GM23248 (cell line): ENCODE results near the gene YARS2. TPM values are rescaled to one million over a fixed set of nuclear protein-coding genes. Genes with fewer than 3 reads are reported as not detected.

Experiments used
- DNase-seq: peaks from one replicate; pipeline ENCODE4 v3.0.0-alpha.2; 2015
- H2AFZ ChIP-seq: fragments of 200-600 bp; sonication (generic); 2 replicates; pipeline ENCODE4 v1.6.1; 2016; ENCODE audit warnings: antibody characterized with exemption
- H3F3A ChIP-seq: fragments of 200-600 bp; sonication (generic); 2 replicates; pipeline ENCODE4 v1.6.1; 2016; ENCODE audit warnings: mild to moderate bottlenecking, antibody characterized with exemption, mixed run types; ENCODE audit not compliant: insufficient read depth
- H3K27ac ChIP-seq: fragments of 200-600 bp; sonication (generic); 2 replicates; pipeline ENCODE4 v1.5.1; 2016; ENCODE audit warnings: mild to moderate bottlenecking
- H3K27me3 ChIP-seq: fragments of 200-600 bp; sonication (generic); replicated peaks from 2 replicates; pipeline ENCODE4 v1.6.1; 2016; ENCODE audit warnings: mild to moderate bottlenecking; ENCODE audit not compliant: insufficient read depth
- H3K36me3 ChIP-seq: fragments of 200-600 bp; sonication (generic); 2 replicates; pipeline ENCODE4 v1.6.1; 2016; ENCODE audit warnings: low read depth, mild to moderate bottlenecking
- H3K4me1 ChIP-seq: fragments of 200-600 bp; sonication (generic); 2 replicates; pipeline ENCODE4 v1.6.1; 2016; ENCODE audit warnings: mild to moderate bottlenecking; ENCODE audit not compliant: insufficient read depth
- H3K4me2 ChIP-seq: fragments of 200-600 bp; sonication (generic); one replicate; pipeline ENCODE4 v1.6.1; 2016; ENCODE audit warnings: mild to moderate bottlenecking; ENCODE audit not compliant: unreplicated experiment
- H3K4me3 ChIP-seq: fragments of 200-600 bp; sonication (generic); 2 replicates; pipeline ENCODE4 v1.5.1; 2016; ENCODE audit warnings: mild to moderate bottlenecking
- H3K79me2 ChIP-seq: fragments of 200-600 bp; sonication (generic); 2 replicates; pipeline ENCODE4 v1.6.1; 2016; ENCODE audit warnings: mild to moderate bottlenecking; ENCODE audit not compliant: insufficient read depth
- H3K9ac ChIP-seq: fragments of 200-600 bp; sonication (generic); 2 replicates; pipeline ENCODE4 v1.6.1; 2016; ENCODE audit warnings: mild to moderate bottlenecking
- H3K9me2 ChIP-seq: fragments of 200-600 bp; sonication (generic); 2 replicates; pipeline ENCODE4 v1.6.1; 2016; ENCODE audit warnings: mixed run types, mild to moderate bottlenecking, moderate library complexity; ENCODE audit not compliant: insufficient read depth
- H3K9me3 ChIP-seq: fragments of 200-600 bp; sonication (generic); one replicate; pipeline ENCODE4 v1.6.1; 2017; ENCODE audit warnings: low read depth
- H4K20me1 ChIP-seq: fragments of 200-600 bp; sonication (generic); 2 replicates; pipeline ENCODE4 v1.6.0; 2016; ENCODE audit not compliant: insufficient read depth
- EZH2 ChIP-seq: fragments of 200-600 bp; sonication (generic); IDR thresholded peaks from 2 replicates; pipeline ENCODE4 v1.6.1; 2018; ENCODE audit warnings: antibody characterized with exemption, mild to moderate bottlenecking; ENCODE audit not compliant: insufficient read depth, poor library complexity, severe bottlenecking
- EZH2phosphoT487 ChIP-seq: fragments of 200-600 bp; sonication (generic); IDR thresholded peaks from 2 replicates; pipeline ENCODE4 v1.6.1; 2018; ENCODE audit warnings: antibody characterized with exemption, moderate library complexity, mild to moderate bottlenecking, low read depth; ENCODE audit not compliant: insufficient read depth
- WGBS, 2 experiments: methylation state at CpG; one replicate each; pipeline ENCODE4 v1.1.6; 2015 to 2017; ENCODE audit warnings: low lambda C conversion rate in 2 of 2, low coverage in 1 of 2; ENCODE audit errors: missing lambda C conversion rate in 2 of 2; 5-methylcytosine and 5-hydroxymethylcytosine counted together
- in situ Hi-C: fragments of 300-500 bp; cut with MboI; formaldehyde crosslinking; loops from 2 replicates; pipeline ENCODE4 v1.15.0; 2020
- polyA plus RNA-seq: library from polyadenylated mRNA; unstranded; fragments of >200 nt; fragmentation: Nextera tagmentation; extraction: Ambion mirVana; gene quantifications from 2 replicates; pipeline ENCODE4 v1.2.1, GENCODE V29; 2016
- total RNA-seq: library from RNA; depleted of rRNA; stranded (reverse); fragments of >200 nt; shearing (Covaris generic); gene quantifications from 2 replicates; pipeline ENCODE4 v1.2.3, GENCODE V29; 2014

The YARS2 gene
- total and polyA plus RNA-seq, 2 experiments from 2014 or later = 30.8 to 33.1 TPM

DNA sequence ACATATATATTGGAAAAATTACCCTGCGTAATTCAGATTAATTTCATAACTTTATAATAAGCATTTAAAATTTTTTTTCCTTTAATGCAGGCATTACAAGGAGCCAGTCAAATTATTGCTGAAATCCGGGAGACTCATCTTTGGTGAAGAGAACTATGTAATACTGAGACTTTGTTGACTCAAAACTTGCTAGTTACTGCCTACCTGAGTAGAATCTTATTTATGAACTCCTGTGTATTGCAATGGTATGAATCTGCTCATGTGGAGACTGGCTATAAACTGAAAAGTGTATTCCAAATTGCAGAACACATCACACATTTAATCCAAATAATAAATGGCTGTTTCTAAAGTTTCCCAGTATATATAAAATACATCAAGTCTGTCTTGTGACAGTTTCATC is 12.4 kb downstream of the YARS2 start:
- Histone ChIP-seq H3K27me3 (no peaks in the 10 kb centered on the region), H4K20me1 (no peaks in the 10 kb centered on the region), H3K9me3 (no peaks in the 10 kb centered on the region), H2AFZ (no peak overlapping the region), H3K4me3 (no peak overlapping the region), H3K27ac (no peak overlapping the region), H3K36me3 (peaks cover 88% of the 10 kb centered on the region), H3F3A (peaks cover 40% of the 10 kb centered on the region), H3K4me2 (no peak overlapping the region), H3K79me2 (peaks cover 33% of the 10 kb centered on the region), H3K9ac (no peak overlapping the region), H3K9me2 (no peaks in the 10 kb centered on the region), H3K4me1 (no peaks in the 10 kb centered on the region)
- DNase-seq = no peak
- in situ Hi-C loops = no loop called here
- 83 to 85% methylated on average over 2 of the region's 2 CpGs for WGBS, 2 experiments
- TF ChIP-seq EZH2 (no peak), EZH2phosphoT487 (no peak)

DNA sequence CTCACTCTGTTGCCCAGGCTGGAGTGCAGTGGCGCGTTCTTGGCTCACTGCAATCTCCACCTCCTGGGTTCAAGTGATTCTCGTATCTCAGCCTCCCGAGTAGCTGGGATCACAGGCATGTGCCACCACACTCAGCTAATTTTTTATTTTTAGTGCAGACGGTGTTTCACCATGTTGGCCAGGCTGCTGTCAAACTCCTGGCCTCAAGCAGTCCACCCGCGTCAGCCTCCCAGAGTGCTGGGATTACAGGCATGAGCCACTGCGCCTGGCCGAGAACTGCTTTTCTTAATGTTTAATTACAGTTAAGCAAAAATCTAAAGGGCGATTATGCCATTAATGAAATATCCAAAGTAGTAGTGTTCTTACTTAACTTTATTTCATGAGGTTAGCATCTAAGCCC is 13.6 kb downstream of the YARS2 start:
- Histone ChIP-seq H3K9me3 (no peaks in the 10 kb centered on the region), H4K20me1 (no peaks in the 10 kb centered on the region), H3K9ac (no peak overlapping the region), H3K4me3 (no peak overlapping the region), H3K4me2 (no peak overlapping the region), H3K9me2 (no peaks in the 10 kb centered on the region), H3K79me2 (peaks cover 33% of the 10 kb centered on the region), H3K4me1 (no peaks in the 10 kb centered on the region), H3F3A (peaks cover 33% of the 10 kb centered on the region), H3K36me3 (peaks cover 88% of the 10 kb centered on the region), H3K27me3 (no peaks in the 10 kb centered on the region), H3K27ac (no peak overlapping the region), H2AFZ (no peak overlapping the region)
- in situ Hi-C loops = no loop called here
- TF ChIP-seq EZH2 = no peak
- no peak for TF ChIP-seq EZH2phosphoT487
- DNase-seq = no peak
- WGBS, 2 experiments = 96 to 99% methylated on average over 8 to 10 of the region's 10 CpGs

DNA sequence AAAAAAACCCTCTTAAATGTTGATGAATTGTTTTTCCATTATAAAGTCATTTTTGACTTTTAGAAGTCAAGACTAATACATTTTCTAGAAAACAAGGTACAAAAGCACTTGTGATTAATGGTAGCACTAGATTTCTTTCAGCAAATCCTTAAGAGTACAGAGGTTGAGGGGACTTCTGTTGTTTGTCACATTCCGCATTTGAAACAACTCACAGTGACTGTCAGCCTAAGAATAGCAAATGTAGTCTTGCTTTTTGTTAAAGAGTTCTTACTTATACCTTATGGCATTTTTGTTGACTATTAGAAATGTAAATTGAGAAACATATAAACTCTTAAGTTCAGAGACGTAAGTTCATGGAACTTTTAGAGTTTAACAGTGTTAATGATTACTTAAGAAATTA is 16.4 kb downstream of the YARS2 start:
- Histone ChIP-seq H4K20me1 (no peaks in the 10 kb centered on the region), H3K79me2 (peaks cover 30% of the 10 kb centered on the region), H3K27me3 (no peaks in the 10 kb centered on the region), H3K9me2 (no peaks in the 10 kb centered on the region), H3K9me3 (no peaks in the 10 kb centered on the region), H3K27ac (no peak overlapping the region), H3K36me3 (peaks cover 76% of the 10 kb centered on the region), H3K4me1 (no peaks in the 10 kb centered on the region), H2AFZ (no peak overlapping the region), H3K4me2 (no peak overlapping the region), H3K9ac (no peak overlapping the region), H3F3A (peaks cover 20% of the 10 kb centered on the region), H3K4me3 (no peak overlapping the region)
- DNase-seq = no peak
- in situ Hi-C loops = no loop called here
- TF ChIP-seq EZH2 = no peak
- TF ChIP-seq EZH2phosphoT487 = no peak
- WGBS, 2 experiments = 93 to 98% methylated on average over 2 of the region's 2 CpGs

DNA sequence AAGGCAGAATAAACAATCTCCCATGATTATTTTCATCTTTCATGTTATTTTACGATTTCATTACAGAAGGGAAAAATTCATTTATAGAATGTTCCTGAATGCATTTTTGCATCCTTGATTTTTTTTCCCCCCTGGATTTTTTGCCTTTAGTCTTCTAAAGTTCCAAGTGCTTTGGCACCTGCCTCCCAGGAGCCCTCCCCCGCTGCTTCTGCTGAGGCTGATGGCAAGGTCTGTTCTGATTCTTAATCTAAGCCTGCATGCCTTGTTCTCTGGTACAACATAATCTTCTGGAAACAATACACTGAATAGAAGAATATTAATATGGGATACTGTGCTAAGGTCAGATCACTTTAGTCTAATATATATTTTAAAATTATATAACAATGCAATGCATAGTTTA is 18.0 kb downstream of the YARS2 start:
- H3K4me1 ChIP-seq = no peaks in the 10 kb centered on the region
- no peak overlapping the region for H3K9ac ChIP-seq
- in situ Hi-C loops = no loop called here
- WGBS, 2 experiments = 93 to 96% methylated on average over 2 of the region's 2 CpGs
- H3K27me3 ChIP-seq = no peaks in the 10 kb centered on the region
- no peaks in the 10 kb centered on the region for H3K9me2 ChIP-seq
- H3F3A ChIP-seq = peaks cover 13% of the 10 kb centered on the region; the same call in 1 of the 2 replicates
- H3K4me3 ChIP-seq = no peak overlapping the region
- no peaks in the 10 kb centered on the region for H3K9me3 ChIP-seq
- no peaks in the 10 kb centered on the region for H4K20me1 ChIP-seq
- no peak for TF ChIP-seq EZH2
- no peak for TF ChIP-seq EZH2phosphoT487
- peaks cover 74% of the 10 kb centered on the region for H3K36me3 ChIP-seq
- no peak overlapping the region for H3K4me2 ChIP-seq
- H2AFZ ChIP-seq = no peak overlapping the region
- DNase-seq = no peak
- H3K79me2 ChIP-seq = peaks cover 20% of the 10 kb centered on the region
- H3K27ac ChIP-seq = no peak overlapping the region

DNA sequence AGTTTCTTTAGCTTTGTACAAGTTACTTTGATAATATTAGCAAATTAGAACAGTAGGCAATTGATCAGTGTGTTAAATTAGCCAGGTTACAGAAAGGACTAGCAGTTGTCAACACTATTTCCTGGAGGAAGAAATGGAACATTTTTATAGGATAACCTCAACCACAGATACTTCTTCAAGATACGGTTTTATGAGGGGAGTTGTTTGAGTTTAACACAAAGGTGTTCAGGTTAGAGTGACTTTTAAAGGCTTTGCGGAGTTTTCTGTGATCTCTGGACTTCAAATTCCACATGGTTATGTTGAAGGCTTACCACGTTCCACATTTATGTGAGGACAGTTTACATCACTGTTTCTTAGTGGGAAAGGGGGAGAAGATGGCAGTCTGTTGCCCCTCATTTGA is 19.3 kb downstream of the YARS2 start:
- WGBS, 2 experiments = 95 to 98% methylated on average over 3 of the region's 3 CpGs
- no peaks in the 10 kb centered on the region for H3K9me2 ChIP-seq
- H3K9ac ChIP-seq = no peak overlapping the region
- no peaks in the 10 kb centered on the region for H3K4me1 ChIP-seq
- TF ChIP-seq EZH2phosphoT487 (no peak), EZH2 (no peak)
- no peak overlapping the region for H3K4me2 ChIP-seq
- H4K20me1 ChIP-seq = no peaks in the 10 kb centered on the region
- H3F3A ChIP-seq = peaks cover 13% of the 10 kb centered on the region; the same call in 1 of the 2 replicates
- no peak overlapping the region for H3K27ac ChIP-seq
- no peak for DNase-seq
- H3K4me3 ChIP-seq = no peak overlapping the region
- H3K27me3 ChIP-seq = no peaks in the 10 kb centered on the region
- in situ Hi-C loops = no loop called here
- H3K79me2 ChIP-seq = peaks cover 9% of the 10 kb centered on the region; the same call in 1 of the 2 replicates
- no peak overlapping the region for H2AFZ ChIP-seq
- H3K36me3 ChIP-seq = peaks cover 72% of the 10 kb centered on the region
- H3K9me3 ChIP-seq = no peaks in the 10 kb centered on the region
